Lung (tissue), 12 donors: ENCODE results near the gene PCTP. TPM values are rescaled to one million over a fixed set of nuclear protein-coding genes. Genes with fewer than 3 reads are reported as not detected.

ENCODE experiments used
- ATAC-seq: fragments of 200-7000 bp; cut with Tn5 transposase; one replicate; pipeline ENCODE4 v1.9.1; 2020; ENCODE audit warnings: moderate number of reproducible peaks; ENCODE audit not compliant: insufficient read depth, low FRiP score
- DNase-seq, 3 donors: peaks; one replicate each; pipeline ENCODE4 v3.0.0-alpha.2; 2013 to 2017
- H3K27ac ChIP-seq, 2 donors: one replicate each; pipeline ENCODE4 v1.5.1; 2013; ENCODE audit warnings: mild to moderate bottlenecking in 2 of 2, moderate library complexity in 2 of 2, control low read depth in 1 of 2, inconsistent platforms in 1 of 2, low read depth in 1 of 2, low read length in 1 of 2
- H3K27me3 ChIP-seq, 3 donors: one replicate each; pipeline ENCODE4 v1.5.1; 2013; ENCODE audit warnings: low read length in 2 of 3; ENCODE audit not compliant: control insufficient read depth in 3 of 3, insufficient read depth in 3 of 3
- H3K36me3 ChIP-seq, 4 donors: one replicate each; pipeline ENCODE4 v1.5.1; 2013; ENCODE audit warnings: low read length in 4 of 4, mild to moderate bottlenecking in 1 of 4, moderate library complexity in 1 of 4; ENCODE audit not compliant: control insufficient read depth in 4 of 4, insufficient read depth in 4 of 4
- H3K4me1 ChIP-seq, 5 donors: one replicate each; pipeline ENCODE4 v1.5.1; 2013; ENCODE audit warnings: low read length in 5 of 5, mild to moderate bottlenecking in 2 of 5, moderate library complexity in 1 of 5; ENCODE audit not compliant: control insufficient read depth in 5 of 5, insufficient read depth in 5 of 5
- H3K4me3 ChIP-seq: one replicate; pipeline ENCODE4 v1.5.1; 2013; ENCODE audit warnings: mild to moderate bottlenecking, control low read depth, moderate library complexity
- H3K9ac ChIP-seq, 2 donors: one replicate each; pipeline ENCODE4 v1.5.1; 2013; ENCODE audit warnings: low read length in 2 of 2, control low read depth in 1 of 2; ENCODE audit not compliant: insufficient read depth in 1 of 2
- H3K9me3 ChIP-seq, 4 donors: one replicate each; pipeline ENCODE4 v1.5.1; 2013; ENCODE audit warnings: low read length in 3 of 4, mild to moderate bottlenecking in 1 of 4, moderate library complexity in 1 of 4; ENCODE audit not compliant: control insufficient read depth in 4 of 4, insufficient read depth in 3 of 4
- WGBS, 2 donors: extraction: QIAGEN DNeasy Blood & Tissue Kit; methylation state at CpG; one replicate each; pipeline ENCODE4 v1.1.7; 2013; 5-methylcytosine and 5-hydroxymethylcytosine counted together
- polyA plus RNA-seq, 2 donors: library from polyadenylated mRNA; stranded (reverse); fragments of 200-250 nt; gene quantifications; one replicate each; pipeline ENCODE4 v1.2.1, GENCODE V29; 2013
- total RNA-seq, 2 donors: library from RNA; depleted of rRNA in 1 of 2; stranded (reverse); fragments of >200 nt in 1 of 2; gene quantifications; one replicate each; pipeline ENCODE4 v1.2.1, GENCODE V29; 2014 to 2021
- TF ChIP-seq, protein P1 (sequence below): IDR thresholded peaks from 2 replicates; pipeline ENCODE4 v1.5.1; 2012; ENCODE audit warnings: mild to moderate bottlenecking; ENCODE audit errors: control extremely low read depth, extremely low read depth
- donor health status: control.
- donor health status: control.
- donor health status: Bipolar disorder and iron deficiency.
- donor health status: healthy.
- donor health status: DM: yes; HTN: yes; CAD: no.

PCTP gene
- total and polyA plus RNA-seq, 4 donors, result 14.3 to 34.2 (median 19.1) TPM

DNA sequence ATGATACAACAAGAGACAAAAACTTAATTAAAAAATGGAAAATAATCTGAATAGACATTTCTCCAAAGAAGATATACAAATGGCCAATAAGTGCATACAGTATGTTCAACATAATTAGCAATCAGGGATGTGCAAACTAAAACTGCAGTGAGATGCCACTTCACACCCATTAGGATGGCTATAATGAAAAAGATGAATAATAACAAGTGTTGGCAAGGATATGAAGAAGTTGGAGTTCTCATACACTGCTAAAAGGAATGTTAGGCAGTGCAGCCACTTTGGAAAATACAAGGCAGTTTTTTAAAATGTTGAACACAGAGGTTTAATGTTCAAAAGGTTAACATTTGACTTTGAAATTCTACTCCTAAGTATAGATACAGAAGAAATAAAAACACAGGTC is 69.8 kb downstream of the PCTP start:
- Histone ChIP-seq H3K9me3 (peaks cover 0 to 5% (median 0%) of the 10 kb centered on the region in 4 donors), H3K36me3 (peaks cover 0 to 2% (median 0%) of the 10 kb centered on the region in 4 donors), H3K4me3 (no peak overlapping the region), H3K27me3 (no peaks in the 10 kb centered on the region), H3K4me1 (no peaks in the 10 kb centered on the region), H3K27ac (no peak overlapping the region), H3K9ac (no peak overlapping the region)
- DNase-seq, result no peak
- no peak for ATAC-seq
- TF ChIP-seq, protein P1, sequence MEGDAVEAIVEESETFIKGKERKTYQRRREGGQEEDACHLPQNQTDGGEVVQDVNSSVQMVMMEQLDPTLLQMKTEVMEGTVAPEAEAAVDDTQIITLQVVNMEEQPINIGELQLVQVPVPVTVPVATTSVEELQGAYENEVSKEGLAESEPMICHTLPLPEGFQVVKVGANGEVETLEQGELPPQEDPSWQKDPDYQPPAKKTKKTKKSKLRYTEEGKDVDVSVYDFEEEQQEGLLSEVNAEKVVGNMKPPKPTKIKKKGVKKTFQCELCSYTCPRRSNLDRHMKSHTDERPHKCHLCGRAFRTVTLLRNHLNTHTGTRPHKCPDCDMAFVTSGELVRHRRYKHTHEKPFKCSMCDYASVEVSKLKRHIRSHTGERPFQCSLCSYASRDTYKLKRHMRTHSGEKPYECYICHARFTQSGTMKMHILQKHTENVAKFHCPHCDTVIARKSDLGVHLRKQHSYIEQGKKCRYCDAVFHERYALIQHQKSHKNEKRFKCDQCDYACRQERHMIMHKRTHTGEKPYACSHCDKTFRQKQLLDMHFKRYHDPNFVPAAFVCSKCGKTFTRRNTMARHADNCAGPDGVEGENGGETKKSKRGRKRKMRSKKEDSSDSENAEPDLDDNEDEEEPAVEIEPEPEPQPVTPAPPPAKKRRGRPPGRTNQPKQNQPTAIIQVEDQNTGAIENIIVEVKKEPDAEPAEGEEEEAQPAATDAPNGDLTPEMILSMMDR, result no peak

DNA sequence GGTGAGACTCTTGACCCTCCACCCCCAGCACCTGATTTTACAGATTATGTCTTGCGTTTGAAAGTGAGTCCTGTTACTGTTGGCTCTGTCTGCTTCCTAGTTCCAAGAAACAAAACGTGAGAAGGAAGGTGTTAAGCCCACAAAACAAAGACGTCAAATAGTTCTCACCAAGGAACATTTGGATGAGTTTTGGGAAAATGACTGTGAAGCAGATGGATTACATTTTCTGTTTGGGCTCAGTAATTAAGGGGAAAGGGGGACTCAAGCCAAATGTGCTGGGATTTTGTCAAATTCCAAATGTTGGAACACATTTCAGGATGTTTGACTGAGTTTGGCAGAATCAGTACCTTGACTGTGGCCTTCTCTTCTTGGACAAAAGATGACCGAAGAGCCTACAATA is 71.2 kb downstream of the PCTP start:
- 69 to 83% methylated on average over 4 of the region's 4 CpGs for WGBS, 2 donors
- Histone ChIP-seq H3K9ac (no peak overlapping the region), H3K36me3 (peaks cover 0 to 2% (median 0%) of the 10 kb centered on the region in 4 donors), H3K4me1 (peaks cover 0 to under 1% (median 0%) of the 10 kb centered on the region in 5 donors), H3K9me3 (peaks cover 0 to 5% (median 0%) of the 10 kb centered on the region in 4 donors), H3K4me3 (no peak overlapping the region), H3K27ac (no peak overlapping the region), H3K27me3 (no peaks in the 10 kb centered on the region)
- ATAC-seq (no peak), DNase-seq (no peak)
- TF ChIP-seq, protein P1, result no peak

DNA sequence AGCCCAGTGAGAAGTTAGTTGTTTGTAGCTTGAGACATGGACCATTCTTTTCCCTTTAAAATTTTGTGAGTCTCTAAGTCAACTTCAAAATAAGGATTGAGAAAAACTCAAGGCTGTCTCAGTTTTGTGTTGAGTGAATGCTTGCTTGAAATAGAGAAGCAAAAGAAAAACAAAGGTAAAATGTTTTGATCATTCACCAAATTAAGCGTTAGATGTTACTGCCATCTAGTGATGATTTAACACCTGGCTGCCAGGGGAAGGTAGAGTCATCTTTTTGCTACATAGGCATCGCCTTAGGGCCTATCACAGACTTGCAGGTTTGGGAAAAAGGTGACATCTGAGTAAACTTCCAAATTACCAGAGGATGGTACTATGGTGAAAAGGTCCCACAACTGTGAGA is 74.4 kb downstream of the PCTP start:
- 62 to 64% methylated on average over 2 of the region's 2 CpGs for WGBS, 2 donors
- H3K27ac ChIP-seq, result no peak overlapping the region
- peaks cover 0 to 2% (median 0%) of the 10 kb centered on the region in 4 donors for H3K36me3 ChIP-seq
- H3K9ac ChIP-seq, result no peak overlapping the region
- TF ChIP-seq, protein P1, result no peak
- DNase-seq (peak in 1 of 3 donors; percentile 10), ATAC-seq (no peak)
- peaks cover 0 to 4% (median 0%) of the 10 kb centered on the region in 5 donors for H3K4me1 ChIP-seq
- H3K27me3 ChIP-seq, result no peaks in the 10 kb centered on the region
- no peak overlapping the region for H3K4me3 ChIP-seq
- peaks cover 0 to 5% (median 0%) of the 10 kb centered on the region in 4 donors for H3K9me3 ChIP-seq

Other genes with a start within 250 kb of the PCTP start
- gene SMIM36, start 239.6 kb upstream of the PCTP start, total RNA-seq, result not detected
- not detected for gene SMIM36, start 239.6 kb upstream of the PCTP start, polyA plus RNA-seq
- gene TMEM100, start 28.2 kb upstream of the PCTP start, total RNA-seq, result 10 to 100 TPM; 74.7 to 92.1 TPM
- gene TMEM100, start 28.2 kb upstream of the PCTP start, polyA plus RNA-seq, result 100 to 1,000 TPM in 1 of 2 donors, 10 to 100 TPM in 1; 63.6 to 127 TPM